Ovary (tissue), 3 donors: ENCODE measurements around the gene LGALS3BP.

Experiments
- CTCF ChIP-seq, 3 donors: fragments of 450-650 bp in 2 of 3; fragments of 200-600 bp in 1 of 3; IDR thresholded peaks; one replicate each; pipeline versions ENCODE4 v1.5.1 to v1.8.0; 2016 to 2022; ENCODE audit warnings: antibody characterized with exemption in 3 of 3, mild to moderate bottlenecking in 1 of 3
- EP300 ChIP-seq: sonication (generic); formaldehyde crosslinking; IDR thresholded peaks from one replicate; pipeline ENCODE4 v1.6.1; 2017; ENCODE audit warnings: antibody characterized with exemption
- donor health status: DM: no; HTN: no; CAD: no.

- TF ChIP-seq CTCF (IDR thresholded peaks at IDR 0.05) (no peak), EP300 (no peak)
These were observed 17.3 kb downstream of the LGALS3BP start for GRCh38 chr17:78962345-78962983.
